ENCODE measurements around the gene GLS. TPM values are rescaled to one million over a fixed set of nuclear protein-coding genes. Genes with fewer than 3 reads are reported as not detected.

The GLS gene
- total and polyA plus RNA-seq, 3 experiments from 2014 or later, result 50.9 to 222 (median 209) TPM

DNA sequence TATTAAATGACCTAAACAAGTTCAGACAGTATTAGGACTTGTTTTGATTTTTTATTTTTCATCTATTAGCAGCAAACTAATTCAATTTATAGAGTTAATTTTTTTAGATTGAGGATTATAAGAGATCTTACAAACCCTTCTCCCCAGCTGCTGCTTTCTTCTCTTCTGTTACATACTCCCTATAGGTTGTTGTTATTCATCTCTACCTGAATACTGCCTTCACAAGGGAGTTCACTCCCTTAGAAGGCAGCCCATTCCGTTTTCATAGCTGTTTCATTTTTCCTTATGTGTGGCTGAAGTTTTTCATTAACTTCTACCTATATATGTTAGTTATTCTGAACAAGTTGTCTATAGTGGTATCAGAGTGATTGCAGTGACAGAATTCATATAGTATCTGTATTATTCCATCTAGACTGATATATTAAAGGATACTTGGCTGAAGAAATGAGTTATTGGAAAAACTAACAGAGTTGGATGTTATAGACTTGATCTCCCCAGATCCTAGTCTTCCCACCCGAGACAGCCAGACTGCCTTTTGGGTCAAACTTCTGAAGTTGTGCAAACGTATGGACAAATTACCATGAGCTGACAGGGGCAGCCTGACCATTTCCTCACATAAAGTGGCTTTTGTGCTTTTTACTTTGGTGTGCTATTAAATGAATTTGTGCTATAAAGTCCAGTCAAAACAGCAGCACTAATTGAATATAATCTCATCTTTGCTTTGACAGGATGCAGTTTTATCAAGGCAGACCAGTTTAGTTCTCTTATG, 8.7 kb downstream of the GLS start:
- no peaks in the 10 kb centered on the region for H3K9me3 ChIP-seq (ENCODE audit: low read length)
- Mint-ChIP-seq H3K27me3 (no peaks in the 10 kb centered on the region), H3K4me3 (peak overlapping the region; percentile 22 to 71 (median 57)), H3K27ac (peak overlapping the region; percentile 11 to 91 (median 64)), H3K4me1 (peaks cover 75 to 98% (median 93%) of the 10 kb centered on the region in 3 donors), H3K36me3 (peaks cover 0 to 44% (median 6%) of the 10 kb centered on the region in 3 donors), H3K9me3 (no peaks in the 10 kb centered on the region)
- POLR2A ChIA-PET, result no interaction called here
- H3K36me3 ChIP-seq (ENCODE audit: insufficient read depth, low read length), result no peaks in the 10 kb centered on the region
- no peak for DNase-seq
- CTCF ChIA-PET, result interaction anchor here (1.1 to 2.3 kb wide), 2 partner anchors 31 to 39 kb away, joined by 3 to 8 read pairs; no protein-coding TSS in a partner anchor
- no peak overlapping the region for H3K4me3 ChIP-seq (ENCODE audit: low read length)
- H3K27me3 ChIP-seq (ENCODE audit: insufficient read depth, low read length, poor library complexity, severe bottlenecking), result no peaks in the 10 kb centered on the region
- peaks cover 66% of the 10 kb centered on the region for H3K4me1 ChIP-seq (ENCODE audit: insufficient read depth, low read length)
- H3K27ac ChIP-seq (ENCODE audit: low read depth, low read length), result no peak overlapping the region

- Histone ChIP-seq H3K36me3 (ENCODE audit: insufficient read depth, low read length) (no peaks in the 10 kb centered on the region), H3K4me1 (ENCODE audit: insufficient read depth, low read length) (peaks cover 50% of the 10 kb centered on the region), H3K9me3 (ENCODE audit: low read length) (no peaks in the 10 kb centered on the region), H3K4me3 (ENCODE audit: low read length) (no peak overlapping the region), H3K27ac (ENCODE audit: low read depth, low read length) (no peak overlapping the region), H3K27me3 (ENCODE audit: insufficient read depth, low read length, poor library complexity, severe bottlenecking) (no peaks in the 10 kb centered on the region)
- Mint-ChIP-seq H3K4me3 (peak overlapping the region in 4 of 7 donors; percentile 1 to 29 (median 11)), H3K27ac (peak overlapping the region in 7 of 8 donors; percentile 0 to 84 (median 51)), H3K9me3 (no peaks in the 10 kb centered on the region), H3K27me3 (no peaks in the 10 kb centered on the region), H3K4me1 (peaks cover 70 to 93% (median 92%) of the 10 kb centered on the region in 3 donors), H3K36me3 (peaks cover 0 to 50% (median 5%) of the 10 kb centered on the region in 3 donors)
- ChIA-PET POLR2A (interaction anchor here (0.6 kb wide), 1 partner anchor 220 kb away, joined by 3 read pairs; no protein-coding TSS in a partner anchor), CTCF (interaction anchor here (2.8 kb wide), 1 partner anchor 41 kb away, joined by 16 read pairs; no protein-coding TSS in a partner anchor)
- no peak for DNase-seq
These were observed 10.8 kb downstream of the GLS start for GRCh38 chr2:190891372-190891771.

GRCh38 chr2:190891889-190892288, 11.3 kb downstream of the GLS start:
- peak overlapping the region in 6 of 7 donors; percentile 0 to 25 (median 6) for H3K4me3 Mint-ChIP-seq
- peaks cover 45% of the 10 kb centered on the region for H3K4me1 ChIP-seq (ENCODE audit: insufficient read depth, low read length)
- H3K36me3 Mint-ChIP-seq, result peaks cover 0 to 56% (median 5%) of the 10 kb centered on the region in 3 donors
- H3K27ac ChIP-seq (ENCODE audit: low read depth, low read length), result no peak overlapping the region
- H3K27ac Mint-ChIP-seq, result peak overlapping the region; percentile 10 to 76 (median 52)
- no peak for DNase-seq
- H3K9me3 Mint-ChIP-seq, result no peaks in the 10 kb centered on the region
- ChIA-PET POLR2A (interaction anchor here (0.6 to 1.9 kb wide), 2 partner anchors 10 to 220 kb away, joined by 3 to 11 read pairs; no protein-coding TSS in a partner anchor), CTCF (interaction anchor here (0.9 to 2.8 kb wide), 3 partner anchors 10 to 55 kb away, joined by 3 to 16 read pairs (median 9); no protein-coding TSS in a partner anchor)
- peaks cover 72 to 93% (median 93%) of the 10 kb centered on the region in 3 donors for H3K4me1 Mint-ChIP-seq
- no peaks in the 10 kb centered on the region for H3K36me3 ChIP-seq (ENCODE audit: insufficient read depth, low read length)
- H3K9me3 ChIP-seq (ENCODE audit: low read length), result no peaks in the 10 kb centered on the region
- H3K4me3 ChIP-seq (ENCODE audit: low read length), result no peak overlapping the region
- H3K27me3 ChIP-seq (ENCODE audit: insufficient read depth, low read length, poor library complexity, severe bottlenecking), result no peaks in the 10 kb centered on the region
- H3K27me3 Mint-ChIP-seq, result no peaks in the 10 kb centered on the region

DNA sequence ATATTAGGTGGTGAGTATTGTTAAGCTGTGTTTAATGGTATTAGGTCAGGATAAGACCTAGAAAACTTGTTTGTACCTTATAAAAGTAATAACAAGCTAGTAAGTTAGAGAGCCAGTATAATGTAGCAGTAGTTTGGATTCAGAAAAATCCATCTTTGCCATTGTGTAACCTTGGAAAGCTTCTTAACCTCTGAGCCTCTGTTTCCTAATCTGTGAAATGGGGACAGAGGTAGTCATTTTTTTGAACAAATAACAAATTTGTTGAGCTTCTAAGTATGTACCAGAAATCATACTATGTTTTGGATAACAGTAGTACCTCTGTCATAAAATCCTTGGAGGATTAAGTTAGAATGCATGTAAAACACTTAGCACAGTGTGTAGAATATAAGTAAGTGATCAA, 12.5 kb downstream of the GLS start:
- Histone ChIP-seq H3K4me1 (ENCODE audit: insufficient read depth, low read length) (peaks cover 33% of the 10 kb centered on the region), H3K9me3 (ENCODE audit: low read length) (no peaks in the 10 kb centered on the region), H3K27ac (ENCODE audit: low read depth, low read length) (no peak overlapping the region), H3K36me3 (ENCODE audit: insufficient read depth, low read length) (no peaks in the 10 kb centered on the region), H3K27me3 (ENCODE audit: insufficient read depth, low read length, poor library complexity, severe bottlenecking) (no peaks in the 10 kb centered on the region), H3K4me3 (ENCODE audit: low read length) (no peak overlapping the region)
- no peaks in the 10 kb centered on the region for H3K9me3 Mint-ChIP-seq
- H3K4me3 Mint-ChIP-seq, result no peak overlapping the region
- H3K4me1 Mint-ChIP-seq, result peaks cover 62 to 84% (median 83%) of the 10 kb centered on the region in 3 donors
- ChIA-PET CTCF (interaction anchor here (0.8 to 2.8 kb wide), 4 partner anchors 11 to 42 kb away, joined by 3 to 16 read pairs (median 6); no protein-coding TSS in a partner anchor), POLR2A (interaction anchor here (1.9 kb wide), 1 partner anchor 11 kb away, joined by 11 read pairs; no protein-coding TSS in a partner anchor)
- H3K27ac Mint-ChIP-seq, result peak overlapping the region in 5 of 8 donors; percentile 7 to 75 (median 32)
- DNase-seq, result no peak
- no peaks in the 10 kb centered on the region for H3K27me3 Mint-ChIP-seq
- H3K36me3 Mint-ChIP-seq, result peaks cover 0 to 60% (median 5%) of the 10 kb centered on the region in 3 donors

- no peak for DNase-seq
- H3K4me1 ChIP-seq (ENCODE audit: insufficient read depth, low read length), result peaks cover 5% of the 10 kb centered on the region
- H3K27ac Mint-ChIP-seq, result peak overlapping the region in 4 of 8 donors; percentile 17 to 46 (median 35)
- no peaks in the 10 kb centered on the region for H3K27me3 Mint-ChIP-seq
- no peaks in the 10 kb centered on the region for H3K9me3 ChIP-seq (ENCODE audit: low read length)
- ChIA-PET POLR2A (no interaction called here), CTCF (no interaction called here)
- H3K9me3 Mint-ChIP-seq, result no peaks in the 10 kb centered on the region
- peaks cover 11% of the 10 kb centered on the region for H3K36me3 ChIP-seq (ENCODE audit: insufficient read depth, low read length)
- H3K4me3 ChIP-seq (ENCODE audit: low read length), result no peak overlapping the region
- H3K36me3 Mint-ChIP-seq, result peaks cover 0 to 60% (median 2%) of the 10 kb centered on the region in 3 donors
- H3K27me3 ChIP-seq (ENCODE audit: insufficient read depth, low read length, poor library complexity, severe bottlenecking), result no peaks in the 10 kb centered on the region
- H3K4me3 Mint-ChIP-seq, result no peak overlapping the region
- peaks cover 36 to 52% (median 50%) of the 10 kb centered on the region in 3 donors for H3K4me1 Mint-ChIP-seq
- peak overlapping the region; percentile 18 for H3K27ac ChIP-seq (ENCODE audit: low read depth, low read length)
These were observed 15.9 kb downstream of the GLS start for GRCh38 chr2:190896477-190896876.

GRCh38 chr2:190903693-190904450, 23.3 kb downstream of the GLS start:
- ChIA-PET CTCF (interaction anchor here (1.7 kb wide), 1 partner anchor 92 kb away, joined by 3 read pairs; no protein-coding TSS in a partner anchor), POLR2A (interaction anchor here (1.0 kb wide), 1 partner anchor 22 kb away, joined by 5 read pairs; no protein-coding TSS in a partner anchor)
- H3K4me1 ChIP-seq (ENCODE audit: insufficient read depth, low read length), result no peaks in the 10 kb centered on the region
- H3K36me3 ChIP-seq (ENCODE audit: insufficient read depth, low read length), result peaks cover 28% of the 10 kb centered on the region
- no peak overlapping the region for H3K4me3 Mint-ChIP-seq
- H3K27ac Mint-ChIP-seq, result peak overlapping the region in 6 of 8 donors; percentile 9 to 61 (median 40)
- H3K27me3 Mint-ChIP-seq, result peaks cover 0 to 1% of the 10 kb centered on the region in 2 donors
- no peak overlapping the region for H3K4me3 ChIP-seq (ENCODE audit: low read length)
- H3K4me1 Mint-ChIP-seq, result peaks cover 15 to 37% (median 31%) of the 10 kb centered on the region in 3 donors
- no peaks in the 10 kb centered on the region for H3K9me3 ChIP-seq (ENCODE audit: low read length)
- no peak overlapping the region for H3K27ac ChIP-seq (ENCODE audit: low read depth, low read length)
- no peaks in the 10 kb centered on the region for H3K27me3 ChIP-seq (ENCODE audit: insufficient read depth, low read length, poor library complexity, severe bottlenecking)
- H3K9me3 Mint-ChIP-seq, result no peaks in the 10 kb centered on the region
- DNase-seq, result no peak
- H3K36me3 Mint-ChIP-seq, result peaks cover 4 to 68% (median 11%) of the 10 kb centered on the region in 3 donors

DNA sequence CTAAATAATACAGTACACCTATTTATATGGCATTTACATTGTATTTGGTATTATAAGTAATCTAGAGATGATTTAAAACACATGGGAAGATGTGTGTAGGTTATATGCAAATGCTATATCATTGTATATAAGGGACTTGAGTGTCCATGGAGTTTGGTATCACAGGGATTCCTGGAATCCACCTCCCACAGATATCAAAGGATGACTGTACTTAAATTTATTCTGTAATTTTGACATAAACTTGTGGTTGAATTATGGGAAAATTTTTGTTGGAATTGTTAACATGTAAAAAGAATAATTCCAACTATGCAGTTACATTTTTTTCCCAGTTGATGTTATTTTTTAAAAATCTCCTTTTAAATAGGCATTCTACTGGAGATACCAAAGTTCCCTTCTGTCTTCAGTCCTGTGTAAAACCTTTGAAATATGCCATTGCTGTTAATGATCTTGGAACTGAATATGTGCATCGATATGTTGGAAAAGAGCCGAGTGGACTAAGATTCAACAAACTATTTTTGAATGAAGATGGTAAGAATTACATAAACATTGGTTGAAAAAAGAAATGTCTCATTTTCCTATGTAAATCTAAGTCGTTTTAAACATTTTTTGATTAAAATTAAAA, 24.1 kb downstream of the GLS start:
- no peak overlapping the region for H3K4me3 ChIP-seq (ENCODE audit: low read length)
- DNase-seq, result no peak
- H3K27ac ChIP-seq (ENCODE audit: low read depth, low read length), result no peak overlapping the region
- H3K4me1 ChIP-seq (ENCODE audit: insufficient read depth, low read length), result no peaks in the 10 kb centered on the region
- peaks cover 0 to 1% of the 10 kb centered on the region in 2 donors for H3K27me3 Mint-ChIP-seq
- H3K27me3 ChIP-seq (ENCODE audit: insufficient read depth, low read length, poor library complexity, severe bottlenecking), result no peaks in the 10 kb centered on the region
- no peak overlapping the region for H3K27ac Mint-ChIP-seq
- H3K9me3 ChIP-seq (ENCODE audit: low read length), result no peaks in the 10 kb centered on the region
- ChIA-PET CTCF (no interaction called here), POLR2A (no interaction called here)
- no peaks in the 10 kb centered on the region for H3K9me3 Mint-ChIP-seq
- no peak overlapping the region for H3K4me3 Mint-ChIP-seq
- peaks cover 4 to 69% (median 11%) of the 10 kb centered on the region in 3 donors for H3K36me3 Mint-ChIP-seq
- peaks cover 18 to 43% (median 36%) of the 10 kb centered on the region in 3 donors for H3K4me1 Mint-ChIP-seq
- H3K36me3 ChIP-seq (ENCODE audit: insufficient read depth, low read length), result peaks cover 28% of the 10 kb centered on the region
